K562 (cell line): ENCODE measurements around the gene KATNB1. TPM values are rescaled to one million over a fixed set of nuclear protein-coding genes. Genes with fewer than 3 reads are reported as not detected.

Source experiments
- ATAC-seq: fragments of 200-7000 bp; cut with Tn5 transposase; 3 replicates; pipeline ENCODE4 v1.9.1; 2020; ENCODE audit warnings: moderate library complexity
- BruUV-seq: library from RNA; stranded (reverse); fragments of 400-500 nt; replicated peaks from 2 replicates; lab custom pipeline; 2021; lab: Mats Ljungman, UMichigan
- CTCF ChIA-PET: fragments of 300-600 bp; formaldehyde crosslinking; extraction: SDS; loops from one replicate; lab custom pipeline; 2021; ENCODE audit warnings: low intra/inter-chr PET ratio; lab: Yijun Ruan, JAX
- POLR2A ChIA-PET: fragments of 300-600, 350-650 bp; sonication (Branson Sonifier 250); formaldehyde crosslinking; extraction: SDS; loops from one replicate; lab custom pipeline; 2021; ENCODE audit warnings: antibody characterized with exemption, inconsistent platforms; lab: Yijun Ruan, JAX
- DNase-seq, 4 experiments: peaks; one replicate each; pipeline versions ENCODE4 v3.0.0 to v3.0.0-alpha.2; 2011 to 2018; ENCODE audit warnings: low spot score in 3 of 4, mixed read lengths in 3 of 4; ENCODE audit errors: extremely low read depth in 1 of 4
- FAIRE-seq: peaks from 2 replicates; lab custom pipeline; 2011; peaks lifted over from hg19 to GRCh38; lab: Jason Lieb, UNC
- H2AFZ ChIP-seq: 2 replicates; pipeline ENCODE4 v1.6.0; 2011; ENCODE audit warnings: low read depth, low read length, control low read depth, inconsistent platforms
- H3K27ac ChIP-seq: fragments of 200-600 bp; 3 replicates; pipeline ENCODE4 v1.8.0; 2011; ENCODE audit warnings: low read depth, mild to moderate bottlenecking, control low read depth, inconsistent platforms, low read length, moderate library complexity, mixed read lengths; ENCODE audit errors: extremely low read depth
- H3K27me3 ChIP-seq, 2 experiments: fragments of 300-600 bp in 1 of 2; 2 replicates in 1 of 2; 3 replicates in 1 of 2; pipeline versions ENCODE4 v1.6.0 to v1.8.0; 2011; ENCODE audit warnings: inconsistent platforms in 2 of 2, low read length in 2 of 2, mild to moderate bottlenecking in 1 of 2, mixed read lengths in 1 of 2, moderate library complexity in 1 of 2; ENCODE audit not compliant: control insufficient read depth in 2 of 2, insufficient read depth in 2 of 2
- H3K36me3 ChIP-seq: fragments of 300-600 bp; 3 replicates; pipeline ENCODE4 v1.8.0; 2011; ENCODE audit warnings: mild to moderate bottlenecking, low read length, inconsistent platforms; ENCODE audit not compliant: control insufficient read depth, insufficient read depth
- H3K4me1 ChIP-seq, 2 experiments: fragments of 200-600 bp in 1 of 2; replicated peaks in 1 of 2; 2 replicates in 1 of 2; 3 replicates in 1 of 2; pipeline versions ENCODE4 v1.5.1 to v1.8.0; 2011; ENCODE audit warnings: inconsistent platforms in 2 of 2, low read length in 2 of 2, mild to moderate bottlenecking in 1 of 2, mixed read lengths in 1 of 2, moderate library complexity in 1 of 2; ENCODE audit not compliant: control insufficient read depth in 2 of 2, insufficient read depth in 2 of 2
- H3K4me2 ChIP-seq: 2 replicates; pipeline ENCODE4 v1.6.1; 2011; ENCODE audit warnings: low read length, control low read depth, inconsistent platforms, mixed read lengths; ENCODE audit not compliant: insufficient read depth
- H3K4me3 ChIP-seq: fragments of 200-600 bp; sonication (generic), shearing (Covaris generic); 2 replicates; pipeline ENCODE4 v1.5.1; 2016; ENCODE audit warnings: control low read depth, inconsistent platforms
- H3K79me2 ChIP-seq: fragments of 200-600 bp; 3 replicates; pipeline ENCODE4 v1.8.0; 2011; ENCODE audit warnings: low read length, inconsistent platforms; ENCODE audit not compliant: control insufficient read depth, insufficient read depth
- H3K9ac ChIP-seq, 2 experiments: 2 replicates each; pipeline versions ENCODE4 v1.6.0 to v1.6.1; 2011; ENCODE audit warnings: low read depth in 2 of 2, low read length in 2 of 2, control low read depth in 1 of 2, inconsistent platforms in 1 of 2, mild to moderate bottlenecking in 1 of 2, mixed read lengths in 1 of 2; ENCODE audit not compliant: insufficient read depth in 1 of 2
- H3K9me1 ChIP-seq: one replicate; pipeline ENCODE4 v1.6.0; 2011; ENCODE audit warnings: inconsistent platforms, mild to moderate bottlenecking, low read length, moderate library complexity; ENCODE audit not compliant: control insufficient read depth, insufficient read depth
- H3K9me3 ChIP-seq: replicated peaks from 2 replicates; pipeline ENCODE4 v1.5.1; 2011; ENCODE audit warnings: low read depth, low read length, inconsistent platforms; ENCODE audit not compliant: control insufficient read depth, insufficient read depth
- H4K20me1 ChIP-seq: replicated peaks from 2 replicates; pipeline ENCODE4 v1.6.1; 2011; ENCODE audit warnings: low read length, inconsistent platforms, mixed read lengths; ENCODE audit not compliant: control insufficient read depth, insufficient read depth
- ARID3B ChIP-seq: fragments of 250-450 bp; sonication (Bioruptor Pico); IDR thresholded peaks from 2 replicates; pipeline ENCODE4 v1.4.0; 2020; ENCODE audit warnings: borderline replicate concordance
- DLX4 ChIP-seq: fragments of 250-450 bp; sonication (Bioruptor Pico); IDR thresholded peaks from 2 replicates; pipeline ENCODE4 v1.6.1; 2021; ENCODE audit warnings: mild to moderate bottlenecking
- GABPB2 ChIP-seq: fragments of 250-450 bp; sonication (Bioruptor Pico); conservative IDR thresholded peaks from 2 replicates; pipeline ENCODE4 v1.5.1; 2021; ENCODE audit warnings: mild to moderate bottlenecking
- HDAC1 ChIP-seq, 2 experiments: fragments of 450-650 bp; IDR thresholded peaks; 2 replicates each; pipeline ENCODE4 v1.6.1; 2016 to 2017; ENCODE audit warnings: inconsistent platforms in 1 of 2, mild to moderate bottlenecking in 1 of 2, moderate library complexity in 1 of 2
- MLX ChIP-seq, 2 experiments: fragments of 450-650 bp in 1 of 2; sonication (generic) in 1 of 2; formaldehyde crosslinking; conservative IDR thresholded peaks; 2 replicates each; pipeline versions ENCODE4 v1.4.0 to v1.8.1; 2020 to 2022; ENCODE audit warnings: mild to moderate bottlenecking in 1 of 2, missing genetic modification reagents in 1 of 2
- NFXL1 ChIP-seq: fragments of 450-650 bp; formaldehyde crosslinking; IDR thresholded peaks from 2 replicates; pipeline ENCODE4 v1.4.0; 2021; ENCODE audit warnings: mild to moderate bottlenecking
- SMARCC2 ChIP-seq: fragments of 450-650 bp; IDR thresholded peaks from 2 replicates; pipeline ENCODE4 v1.6.1; 2017; ENCODE audit warnings: antibody characterized with exemption, moderate library complexity, mild to moderate bottlenecking, low read depth
- SRSF7 ChIP-seq: fragments of 200-400 bp; formaldehyde crosslinking; optimal IDR thresholded peaks from 2 replicates; pipeline ENCODE3; 2017; ENCODE audit warnings: mild to moderate bottlenecking, low read depth, low read length
- TOE1 ChIP-seq, 2 experiments: fragments of 450-650 bp in 1 of 2; sonication (generic) in 1 of 2; formaldehyde crosslinking in 1 of 2; IDR thresholded peaks; 2 replicates each; pipeline versions ENCODE4 v1.7.1 to v1.8.0; 2016 to 2022; ENCODE audit warnings: borderline replicate concordance in 2 of 2, mild to moderate bottlenecking in 2 of 2, antibody characterized with exemption in 1 of 2, inconsistent platforms in 1 of 2, low read depth in 1 of 2, missing genetic modification reagents in 1 of 2, moderate library complexity in 1 of 2
- ZNF668 ChIP-seq: fragments of 250-450 bp; sonication (Bioruptor Pico); IDR thresholded peaks from 2 replicates; pipeline ENCODE4 v1.8.0; 2022; ENCODE audit warnings: mild to moderate bottlenecking, inconsistent platforms
- WGBS: fragments of 100-300 bp; shearing (Covaris generic); methylation state at CpG from one replicate; pipeline ENCODE4 v1.1.6; 2016; ENCODE audit warnings: low coverage, mixed read lengths; ENCODE audit not compliant: insufficient coverage; ENCODE audit errors: missing lambda C conversion rate; 5-methylcytosine and 5-hydroxymethylcytosine counted together
- in situ Hi-C: fragments of 300-500 bp; cut with MboI; formaldehyde crosslinking; loops from 4 replicates; pipeline ENCODE4 v1.15.0; 2018; ENCODE audit warnings: inconsistent platforms, mixed read lengths
- intact Hi-C: fragments of 100-400 bp; cut with micrococcal nuclease; formaldehyde crosslinking; loops from 2 replicates; pipeline ENCODE4 v1.14.2; 2022
- polyA plus RNA-seq, 8 experiments: library from polyadenylated mRNA; depleted of rRNA in 4 of 8; stranded (reverse) in 5 of 8; unstranded in 3 of 8; fragments of >200 nt; fragmentation: Nextera tagmentation in 2 of 8; fragmentation: Illumina TruSeq in 1 of 8; extraction: Ambion mirVana in 2 of 8; extraction: Trizol in 1 of 8; gene quantifications; 2 replicates each; pipeline versions ENCODE4 v1.2.1 to v1.2.3, GENCODE V29; 2011 to 2014; ENCODE audit warnings: inconsistent platforms in 1 of 8, missing spikeins in 1 of 8
- total RNA-seq, 7 experiments: library from RNA; depleted of rRNA in 6 of 7; stranded (reverse); fragments of >200 nt in 6 of 7; fragmentation: Illumina TruSeq in 2 of 7; extraction: Trizol in 2 of 7; gene quantifications; 2 replicates each; pipeline versions ENCODE4 v1.2.1 to v1.2.3, GENCODE V29; 2011 to 2021; ENCODE audit warnings: low replicate concordance in 1 of 7
- TF ChIP-seq, protein P1 (sequence below): fragments of 250-450 bp; sonication (Bioruptor Pico); IDR thresholded peaks from 2 replicates; pipeline ENCODE4 v1.4.0; 2020; ENCODE audit warnings: mild to moderate bottlenecking, moderate library complexity

KATNB1 gene
- total and polyA plus RNA-seq, 9 of the 15 experiments (the other 6 are each of a cell fraction or from before 2014, with no cell fraction given): 1.2 to 52.6 (median 21.9) TPM

DNA sequence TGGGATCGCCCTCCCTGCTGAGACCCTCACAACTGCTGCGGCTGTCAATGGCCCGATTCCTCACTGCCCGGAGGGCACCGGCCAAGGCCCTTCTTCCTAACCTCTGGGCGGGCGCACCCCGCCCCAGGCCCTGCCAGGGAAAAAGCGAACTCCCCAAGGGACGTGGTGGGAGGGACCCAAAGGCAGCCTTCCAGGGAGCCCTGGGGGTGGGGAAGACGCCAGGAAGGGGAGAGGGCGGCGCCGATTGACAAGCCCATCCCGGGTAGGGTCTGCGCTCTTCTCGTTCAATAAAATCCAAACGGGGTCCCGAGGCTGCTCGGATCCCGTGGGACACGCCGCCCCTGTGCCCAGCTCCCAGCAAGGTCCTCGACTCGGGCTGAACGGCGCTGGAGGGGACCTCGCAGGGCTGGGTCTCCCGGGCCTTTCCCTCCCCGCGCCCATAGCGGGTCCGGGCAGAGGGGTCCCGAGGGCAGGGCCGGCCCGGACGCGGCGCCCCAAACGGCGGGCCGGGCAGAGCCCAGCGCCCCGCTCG, 66.3 kb downstream of the KATNB1 start (continued):
- TF ChIP-seq SMARCC2: no peak
- 0 out of 4 replicates have a peak, but pooled peaks of 1 of the 2 experiments have one; percentile 6 for TF ChIP-seq HDAC1 (IDR thresholded peaks at IDR 0.05)
- no peak for TF ChIP-seq ZNF668 (CRISPR knock-in tag)
- no peak for TF ChIP-seq GABPB2
- TF ChIP-seq DLX4 (CRISPR knock-in tag): no peak
- TF ChIP-seq MLX (CRISPR knock-in tag; conservative IDR thresholded peaks at IDR 0.05): no peak
- TF ChIP-seq NFXL1 (CRISPR knock-in tag): no peak
- TF ChIP-seq, all 486 proteins: peak for 11

DNA sequence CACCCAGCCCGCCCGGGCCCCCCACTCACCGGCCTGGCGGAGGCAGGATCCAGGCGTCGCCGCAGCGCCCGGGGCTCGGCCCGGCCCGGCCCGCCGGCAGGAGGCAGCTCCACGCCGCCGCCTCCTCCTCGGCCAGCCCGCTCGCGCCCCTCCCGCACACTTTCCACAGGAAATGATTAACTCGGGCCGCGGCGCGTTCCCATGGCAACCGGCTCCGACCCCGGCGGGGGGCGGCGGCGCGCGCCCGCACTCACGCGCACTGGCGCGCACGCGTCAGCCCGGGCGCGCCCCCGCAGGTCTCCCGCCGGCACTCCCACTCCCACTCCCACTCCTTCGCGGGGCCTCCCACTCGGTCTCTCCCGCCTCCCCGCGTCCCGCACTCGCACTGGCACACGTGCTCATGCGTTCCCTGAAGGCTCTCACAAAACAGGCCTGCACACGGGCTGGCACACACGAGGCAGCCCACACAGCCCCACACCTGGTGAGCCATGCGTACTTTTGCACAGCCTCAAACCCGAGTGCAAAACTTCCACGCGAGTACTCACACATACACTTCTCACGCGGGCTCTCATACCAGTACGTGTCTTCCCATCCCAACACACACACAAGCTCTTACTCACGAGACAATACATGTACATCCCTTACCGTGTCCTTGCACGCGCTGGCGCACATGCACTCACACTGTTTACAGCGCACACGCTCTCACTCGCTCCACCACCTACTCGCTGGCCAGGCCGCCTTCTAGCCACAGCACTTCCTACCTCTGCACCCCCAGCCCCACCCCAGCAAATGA, 67.0 kb downstream of the KATNB1 start, which contains the start of gene KIFC3:
TSS of gene KIFC3 (minus strand) at position 151 of the 793 bp plus-strand sequence. CDS start 4,248 bp downstream, outside the sequence.
- POLR2A ChIA-PET: interaction anchor here (0.7 to 4.5 kb wide), 4 partner anchors 8 to 15 kb away, joined by 3 to 20 read pairs (median 4); no protein-coding TSS in a partner anchor
- DNase-seq (peak; percentile 88 to 94 (median 92)), FAIRE-seq (peak; percentile 54), ATAC-seq (peak; percentile 71)
- in situ Hi-C loops: no loop called here
- Histone ChIP-seq H3K9me3 (no peaks in the 10 kb centered on the region), H3K4me3 (peak within 1 kb of the TSS; percentile 61), H2AFZ (peak within 1 kb of the TSS; percentile 90), H3K36me3 (peaks cover 20% of the 10 kb centered on the region; the same call in 2 of the 3 replicates), H3K79me2 (peaks cover 41% of the 10 kb centered on the region), H3K27ac (peak within 1 kb of the TSS; percentile 86), H3K9ac (peak within 1 kb of the TSS; percentile 77 to 96), H3K27me3 (no peaks in the 10 kb centered on the region), H3K9me1 (no peaks in the 10 kb centered on the region), H4K20me1 (peaks cover 4% of the 10 kb centered on the region; the same call in 1 of the 2 replicates), H3K4me2 (peak within 1 kb of the TSS; percentile 95), H3K4me1 (peaks cover 54 to 55% of the 10 kb centered on the region in 2 experiments)
- 2% methylated on average over 53 of the region's 78 CpGs for WGBS
- CTCF ChIA-PET: interaction anchor here (0.7 to 1.2 kb wide), 3 partner anchors 16 to 193 kb away, joined by 3 to 9 read pairs (median 4); no protein-coding TSS in a partner anchor
- intact Hi-C loops: no loop called here
- no TSS peak for BruUV-seq
- TF ChIP-seq SRSF7 (no peak), TOE1 (IDR thresholded peaks at IDR 0.05; ENCODE audit: borderline replicate concordance) (peak; percentile 71), TOE1 (CRISPR knock-in tag; IDR thresholded peaks at IDR 0.05; ENCODE audit: borderline replicate concordance, low read depth) (no peak), ARID3B (no peak)
- TF ChIP-seq, protein P1, sequence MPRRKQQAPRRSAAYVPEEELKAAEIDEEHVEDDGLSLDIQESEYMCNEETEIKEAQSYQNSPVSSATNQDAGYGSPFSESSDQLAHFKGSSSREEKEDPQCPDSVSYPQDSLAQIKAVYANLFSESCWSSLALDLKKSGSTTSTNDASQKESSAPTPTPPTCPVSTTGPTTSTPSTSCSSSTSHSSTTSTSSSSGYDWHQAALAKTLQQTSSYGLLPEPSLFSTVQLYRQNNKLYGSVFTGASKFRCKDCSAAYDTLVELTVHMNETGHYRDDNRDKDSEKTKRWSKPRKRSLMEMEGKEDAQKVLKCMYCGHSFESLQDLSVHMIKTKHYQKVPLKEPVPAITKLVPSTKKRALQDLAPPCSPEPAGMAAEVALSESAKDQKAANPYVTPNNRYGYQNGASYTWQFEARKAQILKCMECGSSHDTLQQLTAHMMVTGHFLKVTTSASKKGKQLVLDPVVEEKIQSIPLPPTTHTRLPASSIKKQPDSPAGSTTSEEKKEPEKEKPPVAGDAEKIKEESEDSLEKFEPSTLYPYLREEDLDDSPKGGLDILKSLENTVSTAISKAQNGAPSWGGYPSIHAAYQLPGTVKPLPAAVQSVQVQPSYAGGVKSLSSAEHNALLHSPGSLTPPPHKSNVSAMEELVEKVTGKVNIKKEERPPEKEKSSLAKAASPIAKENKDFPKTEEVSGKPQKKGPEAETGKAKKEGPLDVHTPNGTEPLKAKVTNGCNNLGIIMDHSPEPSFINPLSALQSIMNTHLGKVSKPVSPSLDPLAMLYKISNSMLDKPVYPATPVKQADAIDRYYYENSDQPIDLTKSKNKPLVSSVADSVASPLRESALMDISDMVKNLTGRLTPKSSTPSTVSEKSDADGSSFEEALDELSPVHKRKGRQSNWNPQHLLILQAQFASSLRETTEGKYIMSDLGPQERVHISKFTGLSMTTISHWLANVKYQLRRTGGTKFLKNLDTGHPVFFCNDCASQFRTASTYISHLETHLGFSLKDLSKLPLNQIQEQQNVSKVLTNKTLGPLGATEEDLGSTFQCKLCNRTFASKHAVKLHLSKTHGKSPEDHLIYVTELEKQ (CRISPR knock-in tag): no peak
